OCI-LY7 (cell line): ENCODE measurements around the gene ICA1. TPM values are rescaled to one million over a fixed set of nuclear protein-coding genes. Genes with fewer than 3 reads are reported as not detected.

ENCODE experiments used
- BruUV-seq: library from RNA; stranded (reverse); fragments of 400-500 nt; replicated peaks from 2 replicates; lab custom pipeline; 2021; lab: Mats Ljungman, UMichigan
- CTCF ChIA-PET: fragments of 300-600 bp; sonication (Branson Sonifier 250); formaldehyde crosslinking; loops from one replicate; lab custom pipeline; 2022; ENCODE audit warnings: antibody characterized with exemption; ENCODE audit not compliant: unreplicated experiment; lab: Charles Lee
- POLR2A ChIA-PET: fragments of 300-600 bp; sonication (Branson Sonifier 250); formaldehyde crosslinking; loops from one replicate; lab custom pipeline; 2022; ENCODE audit warnings: antibody characterized with exemption; lab: Charles Lee
- DNase-seq: peaks from one replicate; pipeline ENCODE4 v3.0.0-alpha.2; 2015; ENCODE audit warnings: low spot score
- H2AFZ ChIP-seq: fragments of 200-600 bp; sonication (generic), shearing (Covaris generic); 2 replicates; pipeline ENCODE4 v1.6.1; 2014; ENCODE audit warnings: mild to moderate bottlenecking, antibody characterized with exemption, low read length, moderate library complexity
- H3K27ac ChIP-seq: fragments of 200-600 bp; sonication (generic); 2 replicates; pipeline ENCODE4 v1.5.1; 2014; ENCODE audit warnings: mixed run types, low read depth, mild to moderate bottlenecking, moderate library complexity, low read length, inconsistent platforms; ENCODE audit not compliant: poor library complexity, severe bottlenecking
- H3K36me3 ChIP-seq: fragments of 200-600 bp; sonication (generic); 2 replicates; pipeline ENCODE4 v1.6.1; 2014; ENCODE audit warnings: mild to moderate bottlenecking, antibody characterized with exemption, low read length, moderate library complexity, mixed read lengths; ENCODE audit not compliant: insufficient read depth
- H3K4me1 ChIP-seq: fragments of 200-600 bp; sonication (generic); 2 replicates; pipeline ENCODE4 v1.5.1; 2014; ENCODE audit warnings: mild to moderate bottlenecking, low read length; ENCODE audit not compliant: insufficient read depth, poor library complexity, severe bottlenecking
- H3K4me2 ChIP-seq: fragments of 200-600 bp; sonication (generic); 2 replicates; pipeline ENCODE4 v1.6.1; 2014; ENCODE audit warnings: mild to moderate bottlenecking, low read length
- H3K4me3 ChIP-seq: fragments of 200-600 bp; sonication (generic); 2 replicates; pipeline ENCODE4 v1.5.1; 2014; ENCODE audit warnings: mild to moderate bottlenecking, low read depth, low read length; ENCODE audit not compliant: poor library complexity, severe bottlenecking
- H3K79me2 ChIP-seq: fragments of 200-600 bp; sonication (generic); 2 replicates; pipeline ENCODE4 v1.6.1; 2016; ENCODE audit warnings: low read depth, mild to moderate bottlenecking, low read length, moderate library complexity, mixed read lengths; ENCODE audit not compliant: insufficient read depth
- H3K9me2 ChIP-seq: fragments of 200-600 bp; sonication (generic); 2 replicates; pipeline ENCODE4 v1.6.1; 2016; ENCODE audit warnings: mild to moderate bottlenecking, low read length, mixed read lengths; ENCODE audit not compliant: insufficient read depth
- H3K9me3 ChIP-seq: fragments of 200-600 bp; sonication (generic); 2 replicates; pipeline ENCODE4 v1.6.1; 2014; ENCODE audit warnings: mild to moderate bottlenecking, mixed run types, low read length, mixed read lengths
- H4K20me1 ChIP-seq: fragments of 200-600 bp; sonication (generic); 2 replicates; pipeline ENCODE4 v1.6.1; 2014; ENCODE audit warnings: mild to moderate bottlenecking, antibody characterized with exemption, low read length, moderate library complexity, mixed read lengths; ENCODE audit not compliant: insufficient read depth
- CTCF ChIP-seq: fragments of 200-600 bp; sonication (generic); conservative IDR thresholded peaks from 2 replicates; pipeline ENCODE4 v1.5.1; 2014; ENCODE audit warnings: mild to moderate bottlenecking, antibody characterized with exemption, low read length, moderate library complexity, mixed read lengths
- EZH2phosphoT487 ChIP-seq: fragments of 200-600 bp; sonication (generic); IDR thresholded peaks from 2 replicates; pipeline ENCODE4 v1.6.1; 2018; ENCODE audit warnings: low read depth, borderline replicate concordance, mild to moderate bottlenecking, mixed run types, antibody characterized with exemption, low read length, moderate library complexity, mixed read lengths
- intact Hi-C: fragments of 100-400 bp; cut with micrococcal nuclease; formaldehyde crosslinking; loops from one replicate; pipeline ENCODE4 v1.10.0; 2022; ENCODE audit not compliant: unreplicated experiment
- total RNA-seq, 2 experiments: library from RNA; depleted of rRNA in 1 of 2; stranded (reverse); fragments of >200 nt in 1 of 2; shearing (Covaris generic) in 1 of 2; gene quantifications; 2 replicates each; pipeline ENCODE4 v1.2.3, GENCODE V29; 2014 to 2022

The ICA1 gene
- total RNA-seq, 2 experiments from 2014 or later = 0.49 TPM; not detected in 1

GRCh38 chr7:8251195-8251594, 10.8 kb downstream of the ICA1 start:
- H3K9me3 ChIP-seq = no peaks in the 10 kb centered on the region
- CTCF ChIA-PET = no interaction called here
- no peak overlapping the region for H3K4me3 ChIP-seq
- no peaks in the 10 kb centered on the region for H3K79me2 ChIP-seq
- no TSS peak for BruUV-seq
- H3K4me2 ChIP-seq = no peak overlapping the region
- TF ChIP-seq CTCF (no peak), EZH2phosphoT487 (no peak)
- no peaks in the 10 kb centered on the region for H3K36me3 ChIP-seq
- H3K27ac ChIP-seq = no peak overlapping the region
- DNase-seq = no peak
- no peaks in the 10 kb centered on the region for H3K9me2 ChIP-seq
- no peaks in the 10 kb centered on the region for H4K20me1 ChIP-seq
- H2AFZ ChIP-seq = no peak overlapping the region
- POLR2A ChIA-PET = interaction anchor here (0.9 kb wide), 1 partner anchor 24 kb away, joined by 3 read pairs; no protein-coding TSS in a partner anchor
- intact Hi-C loops = no loop called here
- H3K4me1 ChIP-seq = no peaks in the 10 kb centered on the region

- no peak for DNase-seq
- H3K4me3 ChIP-seq = no peak overlapping the region
- TF ChIP-seq EZH2phosphoT487 (no peak), CTCF (no peak)
- CTCF ChIA-PET = no interaction called here
- no peaks in the 10 kb centered on the region for H3K79me2 ChIP-seq
- intact Hi-C loops = no loop called here
- H3K36me3 ChIP-seq = no peaks in the 10 kb centered on the region
- H3K9me2 ChIP-seq = no peaks in the 10 kb centered on the region
- no peak overlapping the region for H3K4me2 ChIP-seq
- no peaks in the 10 kb centered on the region for H3K9me3 ChIP-seq
- POLR2A ChIA-PET = no interaction called here
- no peak overlapping the region for H3K27ac ChIP-seq
- no peak overlapping the region for H2AFZ ChIP-seq
- no peaks in the 10 kb centered on the region for H3K4me1 ChIP-seq
- BruUV-seq = no TSS peak
- no peaks in the 10 kb centered on the region for H4K20me1 ChIP-seq
These were observed 11.4 kb downstream of the ICA1 start for GRCh38 chr7:8250547-8250946.

GRCh38 chr7:8249121-8249520, 12.8 kb downstream of the ICA1 start:
- no peaks in the 10 kb centered on the region for H3K4me1 ChIP-seq
- H3K9me2 ChIP-seq = no peaks in the 10 kb centered on the region
- no peak overlapping the region for H3K4me2 ChIP-seq
- no peak for TF ChIP-seq EZH2phosphoT487
- H3K9me3 ChIP-seq = no peaks in the 10 kb centered on the region
- POLR2A ChIA-PET = no interaction called here
- CTCF ChIA-PET = no interaction called here
- intact Hi-C loops = no loop called here
- DNase-seq = no peak
- no peaks in the 10 kb centered on the region for H3K79me2 ChIP-seq
- no peaks in the 10 kb centered on the region for H3K36me3 ChIP-seq
- H3K27ac ChIP-seq = no peak overlapping the region
- no peak overlapping the region for H3K4me3 ChIP-seq
- H4K20me1 ChIP-seq = no peaks in the 10 kb centered on the region
- no TSS peak for BruUV-seq
- H2AFZ ChIP-seq = no peak overlapping the region
